ENCODE results near the gene CELSR1.

- no peak for TF ChIP-seq CTCF (conservative IDR thresholded peaks at IDR 0.05 in 1 of 2, IDR thresholded peaks at IDR 0.05 in 1 of 2; ENCODE audit: low read depth in 1 of 2, low read length in 2 of 2)
- TF ChIP-seq EZH2 (IDR thresholded peaks at IDR 0.05; ENCODE audit: low read length, missing control alignments), result no peak
These were observed 32.7 kb upstream of the CELSR1 start for GRCh38 chr22:46569848-46570695.
